Left renal cortex interstitium (tissue), 4 donors: ENCODE data around the gene CCNY. TPM values are rescaled to one million over a fixed set of nuclear protein-coding genes. Genes with fewer than 3 reads are reported as not detected.

Experiments used
- DNase-seq, 4 donors: peaks; one replicate each; pipeline ENCODE4 v3.0.0-alpha.2; 2013; ENCODE audit warnings: low read depth in 4 of 4, low spot score in 2 of 4, missing footprints in 1 of 4
- polyA plus RNA-seq, 4 donors: library from polyadenylated mRNA; unstranded; fragments of 120-200 nt; gene quantifications; one replicate each; pipeline ENCODE4 v1.2.1, GENCODE V29; 2013; ENCODE audit not compliant: insufficient read length in 4 of 4

The CCNY gene
- polyA plus RNA-seq, 4 donors: 87.1 to 120 (median 103) TPM

GRCh38 chr10:35423505-35424306 lies 87.4 kb downstream of the CCNY start:
- DNase-seq: no peak

DNA sequence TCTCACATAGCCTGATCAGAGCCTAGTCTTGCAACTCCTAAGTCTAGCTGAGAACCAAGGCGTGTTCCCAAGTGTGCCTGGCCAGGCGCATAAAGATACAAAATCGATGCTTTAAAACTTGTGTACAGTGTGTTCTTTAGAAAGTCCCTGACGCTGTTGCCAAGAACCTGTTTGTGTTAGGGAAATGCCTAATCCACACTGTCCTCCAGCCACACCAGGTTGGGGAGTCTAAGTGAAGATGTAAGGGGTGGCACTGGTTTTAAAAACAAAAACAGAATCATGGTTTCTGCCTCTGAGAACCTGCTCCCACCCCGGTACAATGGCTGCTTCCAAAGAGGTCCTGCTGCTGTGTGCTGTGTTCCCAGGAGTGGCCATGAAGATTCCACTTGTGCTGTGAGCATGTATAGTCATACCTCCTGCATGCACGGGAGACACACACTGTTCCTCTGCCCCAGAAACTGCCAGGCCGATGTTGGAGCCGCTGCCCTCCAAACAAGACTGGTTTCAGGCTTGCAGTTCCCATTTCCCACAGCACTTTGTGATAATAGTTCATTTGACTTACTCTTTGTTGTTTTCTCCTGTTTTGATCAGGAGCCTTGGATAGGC lies 88.5 kb downstream of the CCNY start:
- DNase-seq: no peak

GRCh38 chr10:35425595-35425994 lies 89.3 kb downstream of the CCNY start:
- no peak for DNase-seq

- no peak for DNase-seq
These were observed 90.3 kb downstream of the CCNY start for GRCh38 chr10:35426657-35427056.

- DNase-seq: no peak
These were observed 91.2 kb downstream of the CCNY start for GRCh38 chr10:35427543-35427942.

DNA sequence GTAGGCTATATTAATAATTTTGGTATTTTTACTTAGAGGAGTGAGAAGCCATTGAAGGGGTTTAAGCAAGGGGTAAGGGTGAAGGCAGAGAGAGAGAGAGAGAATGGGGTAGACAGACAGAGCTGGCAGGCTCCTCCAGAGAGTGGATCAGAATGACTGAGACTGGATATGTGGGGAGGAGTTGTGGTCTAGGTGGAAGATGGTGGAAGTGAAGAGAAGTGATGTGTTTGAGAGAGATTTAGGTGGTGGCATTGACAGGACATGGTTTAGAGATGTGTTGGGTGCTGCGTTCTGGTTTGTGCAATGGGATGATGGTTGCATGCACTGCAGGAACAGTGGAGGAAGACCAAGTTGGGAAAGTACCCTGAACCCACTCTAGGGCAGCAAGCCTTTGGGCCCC lies 92.2 kb downstream of the CCNY start:
- no peak for DNase-seq

- no peak for DNase-seq
These were observed 96.6 kb downstream of the CCNY start for GRCh38 chr10:35432781-35433338.

DNA sequence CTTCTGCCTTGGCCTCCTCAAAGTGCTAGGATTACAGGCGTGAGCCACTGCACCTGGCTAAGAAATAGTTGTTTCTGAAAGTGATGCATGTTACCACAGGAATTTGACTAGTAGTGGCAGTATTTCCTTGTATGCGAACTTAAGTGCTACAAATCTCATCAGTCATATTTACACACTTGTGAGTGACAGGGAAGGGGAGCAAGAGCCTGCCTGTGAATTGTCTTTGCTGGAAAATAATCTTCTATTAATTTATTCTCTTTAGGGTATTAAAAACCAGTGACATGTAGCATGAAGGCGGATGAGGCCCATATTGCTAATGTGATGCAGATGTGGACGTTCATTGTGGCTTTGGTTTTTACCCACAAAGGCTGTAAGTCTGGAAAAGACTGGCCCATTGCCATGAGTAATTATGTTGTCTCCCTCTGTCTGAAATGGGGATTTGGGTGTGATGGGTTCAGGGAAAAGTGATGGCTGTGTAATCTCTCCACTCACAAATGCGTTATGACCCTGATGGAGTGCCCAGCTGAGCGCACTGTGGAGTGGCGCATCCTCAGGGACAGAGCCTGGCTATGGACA lies 97.6 kb downstream of the CCNY start:
- no peak for DNase-seq

GRCh38 chr10:35434533-35434932 lies 98.2 kb downstream of the CCNY start:
- DNase-seq: no peak

- no peak for DNase-seq
These were observed 99.5 kb downstream of the CCNY start for GRCh38 chr10:35435824-35436223.

- DNase-seq: no peak
These were observed 101.5 kb downstream of the CCNY start for GRCh38 chr10:35437829-35438228.

GRCh38 chr10:35438718-35439571 lies 102.6 kb downstream of the CCNY start:
- DNase-seq: no peak

DNA sequence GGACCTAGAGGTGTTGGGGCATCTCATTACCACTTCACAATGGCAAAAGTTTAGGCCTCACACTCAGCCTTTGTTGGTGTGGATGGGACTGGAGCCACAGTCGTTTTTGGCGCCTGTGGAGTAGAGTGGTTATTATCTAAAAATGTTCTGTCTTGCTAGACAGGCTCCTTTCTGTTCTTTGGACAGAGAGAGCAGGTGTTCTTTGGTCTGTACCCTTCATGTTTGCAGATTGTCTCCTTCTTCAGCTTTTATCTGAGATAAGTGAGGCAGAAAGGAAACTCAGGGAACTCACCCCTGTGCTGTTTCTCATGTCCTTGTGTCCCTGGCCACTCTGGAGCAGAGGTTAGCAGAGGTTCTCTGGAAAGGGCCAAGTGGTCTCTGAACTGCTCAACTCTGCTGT lies 103.7 kb downstream of the CCNY start:
- DNase-seq: no peak

DNA sequence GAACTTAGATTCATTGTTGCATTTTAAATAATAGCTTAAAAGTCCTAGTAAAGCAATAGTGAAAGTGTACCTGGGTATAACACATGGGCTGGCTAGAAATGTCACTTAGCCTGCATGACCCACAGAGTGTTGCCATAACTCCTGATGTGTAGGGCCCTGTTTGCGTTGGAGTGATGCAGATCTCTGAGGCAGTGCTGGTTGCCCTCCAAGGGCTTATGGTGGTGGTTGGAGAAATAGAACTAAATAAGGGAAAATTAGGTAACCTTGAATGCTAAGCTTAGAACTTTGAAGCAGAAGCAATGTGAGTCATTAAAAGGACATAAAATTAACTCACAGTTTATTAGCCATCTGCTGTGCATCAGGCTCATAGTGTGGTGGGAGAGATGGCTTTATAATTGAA lies 105.7 kb downstream of the CCNY start:
- DNase-seq: no peak

GRCh38 chr10:35442592-35442991 lies 106.3 kb downstream of the CCNY start:
- no peak for DNase-seq

- no peak for DNase-seq
These were observed 107.5 kb downstream of the CCNY start for GRCh38 chr10:35443858-35444257.

DNA sequence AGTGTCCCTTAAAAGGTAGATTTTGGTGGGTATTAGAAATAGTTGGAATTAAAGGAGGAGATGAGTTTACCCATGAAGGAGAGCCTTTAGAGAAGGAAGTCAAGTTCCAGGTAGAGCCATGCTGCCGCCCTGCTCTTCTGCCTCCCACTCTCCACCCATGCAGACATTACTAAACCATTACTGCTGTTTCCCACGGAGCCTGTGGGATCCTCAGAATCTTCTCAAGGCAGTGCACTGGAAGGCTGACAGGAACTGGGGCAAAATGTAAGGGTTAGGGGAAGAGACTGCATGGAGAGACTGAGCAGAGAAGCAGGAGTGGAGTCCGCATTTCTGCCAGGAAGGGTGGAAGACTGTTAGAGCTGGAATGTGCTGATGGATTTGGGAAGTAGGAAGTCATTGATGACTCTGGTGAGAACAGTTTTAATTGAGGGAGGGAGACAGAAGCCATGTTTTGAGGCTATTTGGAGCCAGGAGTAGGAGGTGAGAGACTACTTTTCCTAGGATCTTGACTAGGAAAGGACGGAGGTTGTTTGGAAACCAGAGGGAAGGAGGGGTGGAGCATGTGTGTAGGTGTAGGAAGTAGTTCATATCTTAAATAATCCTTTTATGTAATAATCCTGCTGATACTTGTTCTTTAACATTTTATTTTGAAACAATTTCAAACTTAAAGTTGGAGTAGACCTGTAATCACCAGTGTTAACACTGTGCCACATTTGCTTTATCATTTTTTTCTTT lies 109.0 kb downstream of the CCNY start:
- DNase-seq: no peak

- DNase-seq: no peak
These were observed 110.1 kb downstream of the CCNY start for GRCh38 chr10:35446439-35446838.

DNA sequence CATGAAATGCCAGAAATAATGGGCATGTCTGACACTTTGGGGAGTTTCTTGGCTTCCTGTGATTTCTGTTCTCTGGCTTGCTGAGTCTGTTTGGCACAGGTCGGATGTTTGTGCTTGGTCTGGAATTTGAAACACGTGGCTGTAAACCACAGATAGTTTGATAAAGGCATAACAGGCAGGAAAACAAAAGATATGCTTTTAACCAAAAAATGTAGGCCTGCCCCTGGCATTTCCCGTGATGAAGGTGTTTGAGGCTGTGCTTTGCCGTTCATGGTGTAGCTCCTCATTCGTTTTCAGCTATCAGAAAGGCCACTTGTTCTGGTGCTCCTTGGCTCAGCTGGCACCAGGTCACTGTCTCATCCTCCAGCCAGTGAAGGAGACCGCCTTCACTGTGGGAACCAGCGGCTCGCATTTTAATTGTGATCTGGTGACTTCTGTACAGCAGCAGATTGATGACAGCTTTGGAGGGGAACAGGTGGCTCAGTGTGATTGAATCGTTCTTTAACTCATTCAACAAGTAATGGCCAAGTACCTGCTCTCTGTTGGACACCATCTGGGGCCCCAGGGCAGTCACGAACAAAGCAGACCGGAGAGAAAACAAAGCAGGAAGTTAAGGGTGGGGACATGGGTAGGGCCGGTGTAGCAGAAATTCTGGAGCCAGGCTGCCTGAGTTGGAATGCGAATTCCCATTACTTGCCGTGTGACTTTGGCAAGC lies 111.5 kb downstream of the CCNY start:
- no peak for DNase-seq
